HG03342 (cell line): ENCODE results near the gene BTBD19.

Source experiments
- ATAC-seq: cut with Tn5 transposase; IDR thresholded peaks from one replicate; pipeline ENCODE4 v1.9.1; 2021; ENCODE audit warnings: mild to moderate bottlenecking, moderate library complexity; ENCODE audit not compliant: unreplicated experiment

Gene BTBD19

GRCh38 chr1:44853201-44853600, 44.9 kb downstream of the BTBD19 start:
- ATAC-seq = no peak

GRCh38 chr1:44854970-44855369, 46.6 kb downstream of the BTBD19 start:
- no peak for ATAC-seq

- ATAC-seq = no peak
Measured at GRCh38 chr1:44855742-44856141, 47.4 kb downstream of the BTBD19 start.

- ATAC-seq = no peak
Measured at GRCh38 chr1:44857446-44857845, 49.1 kb downstream of the BTBD19 start.

GRCh38 chr1:44860331-44860730, 52.0 kb downstream of the BTBD19 start:
- no peak for ATAC-seq

- ATAC-seq = no peak
Measured at GRCh38 chr1:44860891-44861425, 52.6 kb downstream of the BTBD19 start.

GRCh38 chr1:44862829-44863401, 54.6 kb downstream of the BTBD19 start:
- ATAC-seq = no peak
